Measurements from ENCODE around the gene SCN9A. TPM values are rescaled to one million over a fixed set of nuclear protein-coding genes. Genes with fewer than 3 reads are reported as not detected.

SCN9A gene
- total RNA-seq, 1 donor from 2014 or later: 11.2 TPM

GRCh38 chr2:166156985-166157490, 218.7 kb downstream of the SCN9A start:
- H3K36me3 Mint-ChIP-seq (ENCODE audit: unreplicated experiment): no peaks in the 10 kb centered on the region
- H3K4me1 Mint-ChIP-seq (ENCODE audit: low read depth, unreplicated experiment): peaks cover 2% of the 10 kb centered on the region
- no peak for TF ChIP-seq CTCF (IDR thresholded peaks at IDR 0.05; ENCODE audit: partially characterized antibody, unreplicated experiment)
- H3K9me3 Mint-ChIP-seq (ENCODE audit: unreplicated experiment): no peaks in the 10 kb centered on the region
- H3K4me3 Mint-ChIP-seq (ENCODE audit: unreplicated experiment): no peak overlapping the region
- H3K27ac Mint-ChIP-seq (ENCODE audit: unreplicated experiment): no peak overlapping the region
- no peaks in the 10 kb centered on the region for H3K27me3 Mint-ChIP-seq (ENCODE audit: unreplicated experiment)
- no peak for DNase-seq

DNA sequence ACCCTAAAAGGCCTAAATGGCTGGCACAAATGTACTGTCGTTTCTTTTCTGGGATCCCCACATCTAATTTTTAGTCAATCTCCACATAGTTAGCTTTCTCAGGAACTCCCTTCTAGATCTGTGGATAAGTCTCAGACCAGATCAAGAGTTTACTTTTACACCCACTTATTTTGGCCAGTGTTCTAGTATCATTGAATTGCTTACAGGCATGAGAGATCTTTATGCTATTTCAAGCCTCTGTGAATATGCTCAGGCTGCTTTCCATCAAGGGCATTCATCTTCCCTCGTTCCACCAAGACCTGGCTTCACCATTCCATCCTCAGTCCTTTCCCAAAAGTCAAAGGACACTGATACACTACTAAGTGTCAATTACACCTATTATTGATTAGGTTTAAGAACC, 220.2 kb downstream of the SCN9A start:
- TF ChIP-seq CTCF (IDR thresholded peaks at IDR 0.05; ENCODE audit: partially characterized antibody, unreplicated experiment): no peak

GRCh38 chr2:166154685-166155338, 220.9 kb downstream of the SCN9A start:
- no peaks in the 10 kb centered on the region for H3K9me3 Mint-ChIP-seq (ENCODE audit: unreplicated experiment)
- DNase-seq: no peak
- H3K27ac Mint-ChIP-seq (ENCODE audit: unreplicated experiment): no peak overlapping the region

More for the DNA sequence above, 220.2 kb downstream of the SCN9A start:
- Mint-ChIP-seq H3K27me3 (ENCODE audit: unreplicated experiment) (no peaks in the 10 kb centered on the region), H3K36me3 (ENCODE audit: unreplicated experiment) (no peaks in the 10 kb centered on the region), H3K9me3 (ENCODE audit: unreplicated experiment) (no peaks in the 10 kb centered on the region), H3K27ac (ENCODE audit: unreplicated experiment) (no peak overlapping the region), H3K4me3 (ENCODE audit: unreplicated experiment) (no peak overlapping the region), H3K4me1 (ENCODE audit: low read depth, unreplicated experiment) (peaks cover 2% of the 10 kb centered on the region)
- DNase-seq: no peak

GRCh38 chr2:166152064-166152463, 223.7 kb downstream of the SCN9A start:
- TF ChIP-seq CTCF (IDR thresholded peaks at IDR 0.05; ENCODE audit: partially characterized antibody, unreplicated experiment): no peak
- no peaks in the 10 kb centered on the region for H3K4me1 Mint-ChIP-seq (ENCODE audit: low read depth, unreplicated experiment)
- no peak for DNase-seq
- H3K4me3 Mint-ChIP-seq (ENCODE audit: unreplicated experiment): no peak overlapping the region
- H3K36me3 Mint-ChIP-seq (ENCODE audit: unreplicated experiment): no peaks in the 10 kb centered on the region
- no peaks in the 10 kb centered on the region for H3K27me3 Mint-ChIP-seq (ENCODE audit: unreplicated experiment)
- no peaks in the 10 kb centered on the region for H3K9me3 Mint-ChIP-seq (ENCODE audit: unreplicated experiment)
- H3K27ac Mint-ChIP-seq (ENCODE audit: unreplicated experiment): no peak overlapping the region

More at GRCh38 chr2:166154685-166155338, 220.9 kb downstream of the SCN9A start:
- H3K36me3 Mint-ChIP-seq (ENCODE audit: unreplicated experiment): no peaks in the 10 kb centered on the region
- H3K4me3 Mint-ChIP-seq (ENCODE audit: unreplicated experiment): no peak overlapping the region
- H3K4me1 Mint-ChIP-seq (ENCODE audit: low read depth, unreplicated experiment): peaks cover 2% of the 10 kb centered on the region
- H3K27me3 Mint-ChIP-seq (ENCODE audit: unreplicated experiment): no peaks in the 10 kb centered on the region
- TF ChIP-seq CTCF (IDR thresholded peaks at IDR 0.05; ENCODE audit: partially characterized antibody, unreplicated experiment): no peak
